HepG2 (cell line): ENCODE results near the gene LCE3C. TPM values are rescaled to one million over a fixed set of nuclear protein-coding genes. Genes with fewer than 3 reads are reported as not detected.

Experiments used
- ATAC-seq: fragments of 200-7000 bp; cut with Tn5 transposase; 3 replicates; pipeline ENCODE4 v1.9.1; 2020; ENCODE audit warnings: mild to moderate bottlenecking, moderate library complexity
- Bru-seq: library from RNA; stranded (reverse); fragments of 400-500 nt; gene quantifications from one replicate; lab custom pipeline; 2021; lab: Mats Ljungman, UMichigan
- BruChase-seq, 2 experiments: library from RNA; stranded (reverse); fragments of 400-500 nt; gene quantifications; one replicate each; lab custom pipeline; 2021; lab: Mats Ljungman, UMichigan
- BruUV-seq: library from RNA; stranded (reverse); fragments of 400-500 nt; replicated peaks from 2 replicates; lab custom pipeline; 2021; lab: Mats Ljungman, UMichigan
- CTCF ChIA-PET: fragments of 300-600 bp; formaldehyde crosslinking; extraction: SDS; loops from one replicate; lab custom pipeline; 2021; ENCODE audit warnings: low total read pairs, inconsistent platforms, low intra/inter-chr PET ratio; lab: Yijun Ruan, JAX
- POLR2A ChIA-PET: fragments of 350-600 bp; sonication (Branson Sonifier 250); formaldehyde crosslinking; loops from one replicate; lab custom pipeline; 2020; ENCODE audit warnings: antibody characterized with exemption, inconsistent platforms; lab: Yijun Ruan, JAX
- DNase-seq: peaks from one replicate; pipeline ENCODE4 v3.0.0-alpha.2; 2015; ENCODE audit warnings: low spot score
- FAIRE-seq: peaks from 3 replicates; lab custom pipeline; 2011; peaks lifted over from hg19 to GRCh38; lab: Jason Lieb, UNC
- H2AFZ ChIP-seq: one replicate; pipeline ENCODE4 v1.6.1; 2011; ENCODE audit warnings: low read length, inconsistent platforms
- H3K27ac ChIP-seq: fragments of 300-600 bp; 3 replicates; pipeline ENCODE4 v1.8.0; 2011; ENCODE audit warnings: mixed run types, mild to moderate bottlenecking, mixed read lengths, low read length, inconsistent platforms; ENCODE audit not compliant: insufficient read depth; ENCODE audit errors: extremely low read length
- H3K27me3 ChIP-seq, 2 experiments: fragments of 200-600 bp in 1 of 2; 2 replicates in 1 of 2; 3 replicates in 1 of 2; pipeline versions ENCODE4 v1.6.0 to v1.8.0; 2011; ENCODE audit warnings: low read length in 2 of 2, mild to moderate bottlenecking in 2 of 2, moderate library complexity in 2 of 2, inconsistent platforms in 1 of 2; ENCODE audit not compliant: insufficient read depth in 2 of 2, control insufficient read depth in 1 of 2
- H3K36me3 ChIP-seq, 2 experiments: fragments of 200-600 bp in 1 of 2; replicated peaks in 1 of 2; 2 replicates in 1 of 2; 3 replicates in 1 of 2; pipeline versions ENCODE4 v1.5.1 to v1.8.0; 2011; ENCODE audit warnings: low read length in 2 of 2, inconsistent platforms in 1 of 2; ENCODE audit not compliant: insufficient read depth in 2 of 2, control insufficient read depth in 1 of 2
- H3K4me1 ChIP-seq: 2 replicates; pipeline ENCODE4 v1.5.1; 2012; ENCODE audit warnings: low read length, inconsistent platforms; ENCODE audit not compliant: insufficient read depth
- H3K4me2 ChIP-seq: 2 replicates; pipeline ENCODE4 v1.6.0; 2011; ENCODE audit warnings: low read depth, low read length, inconsistent platforms
- H3K4me3 ChIP-seq, 3 experiments: fragments of 200-600 bp in 1 of 3; sonication (generic), shearing (Covaris generic) in 1 of 3; replicated peaks in 1 of 3; 2 replicates each; pipeline ENCODE4 v1.5.1; 2011 to 2016; ENCODE audit warnings: low read length in 3 of 3, inconsistent platforms in 2 of 3, low read depth in 2 of 3, mild to moderate bottlenecking in 2 of 3, control low read depth in 1 of 3, mixed read lengths in 1 of 3; ENCODE audit not compliant: insufficient read depth in 1 of 3
- H3K79me2 ChIP-seq: one replicate; pipeline ENCODE4 v1.6.1; 2011; ENCODE audit warnings: low read length, inconsistent platforms; ENCODE audit not compliant: insufficient read depth
- H3K9ac ChIP-seq: 2 replicates; pipeline ENCODE4 v1.6.0; 2011; ENCODE audit warnings: mild to moderate bottlenecking, low read depth, low read length, inconsistent platforms; ENCODE audit not compliant: insufficient read depth
- H3K9me3 ChIP-seq: 2 replicates; pipeline ENCODE4 v1.5.1; 2012; ENCODE audit warnings: mild to moderate bottlenecking, low read length
- H4K20me1 ChIP-seq: 2 replicates; pipeline ENCODE4 v1.6.0; 2011; ENCODE audit warnings: inconsistent platforms, mild to moderate bottlenecking, low read length, moderate library complexity; ENCODE audit not compliant: insufficient read depth
- ATF1 ChIP-seq: IDR thresholded peaks from 2 replicates; pipeline ENCODE4 v1.6.1; 2016; ENCODE audit warnings: mild to moderate bottlenecking, control low read depth
- FOXC1 ChIP-seq: sonication (generic); formaldehyde crosslinking; IDR thresholded peaks from 2 replicates; pipeline ENCODE4 v1.8.0; 2022; ENCODE audit warnings: mild to moderate bottlenecking, missing genetic modification reagents, borderline replicate concordance
- GATA4 ChIP-seq: sonication (generic); IDR thresholded peaks from 2 replicates; pipeline ENCODE4 v1.6.1; 2016; ENCODE audit warnings: antibody characterized with exemption, low read depth, borderline replicate concordance
- KAT2B ChIP-seq: fragments of 150-350 bp; IDR thresholded peaks from 2 replicates; pipeline ENCODE4 v1.6.1; 2014; ENCODE audit warnings: low read depth, low read length, borderline replicate concordance
- KLF16 ChIP-seq, 2 experiments: sonication (generic) in 1 of 2; formaldehyde crosslinking in 1 of 2; IDR thresholded peaks; 2 replicates each; pipeline versions ENCODE4 v1.6.1 to v1.8.0; 2016 to 2023; ENCODE audit warnings: missing genetic modification reagents in 2 of 2, missing compliant biosample characterization in 1 of 2
- MIER3 ChIP-seq: IDR thresholded peaks from 2 replicates; pipeline ENCODE4 v1.6.1; 2016; ENCODE audit warnings: missing compliant biosample characterization, borderline replicate concordance
- RAD51 ChIP-seq: fragments of 450-650 bp; IDR thresholded peaks from 2 replicates; pipeline ENCODE4 v1.6.1; 2016; ENCODE audit warnings: borderline replicate concordance
- SUZ12 ChIP-seq: fragments of 150-350 bp; IDR thresholded peaks from 2 replicates; pipeline ENCODE4 v1.6.1; 2014; ENCODE audit warnings: low read depth, low read length
- ZNF142 ChIP-seq: sonication (generic); formaldehyde crosslinking; IDR thresholded peaks from 2 replicates; pipeline ENCODE4 v1.4.0; 2020; ENCODE audit warnings: missing genetic modification reagents
- ZNF24 ChIP-seq: fragments of 450-650 bp; IDR thresholded peaks from 2 replicates; pipeline ENCODE4 v1.6.1; 2017; ENCODE audit warnings: antibody characterized with exemption, mild to moderate bottlenecking
- ZNF562 ChIP-seq: sonication (generic); formaldehyde crosslinking; IDR thresholded peaks from 2 replicates; pipeline ENCODE4 v1.8.0; 2022; ENCODE audit warnings: missing genetic modification reagents, borderline replicate concordance
- ZNF616 ChIP-seq: sonication (generic); formaldehyde crosslinking; IDR thresholded peaks from 2 replicates; pipeline ENCODE4 v1.5.0; 2020; ENCODE audit warnings: low read depth, mild to moderate bottlenecking, missing genetic modification reagents
- ZNF775 ChIP-seq: sonication (generic); formaldehyde crosslinking; IDR thresholded peaks from 2 replicates; pipeline ENCODE4 v1.4.0; 2020; ENCODE audit warnings: missing genetic modification reagents, mild to moderate bottlenecking, moderate library complexity, borderline replicate concordance
- ZNF788 ChIP-seq: sonication (generic); formaldehyde crosslinking; IDR thresholded peaks from 2 replicates; pipeline ENCODE4 v1.5.0; 2020; ENCODE audit warnings: mild to moderate bottlenecking, missing genetic modification reagents, borderline replicate concordance
- ZSCAN31 ChIP-seq: sonication (generic); formaldehyde crosslinking; IDR thresholded peaks from 2 replicates; pipeline ENCODE4 v1.5.0; 2020; ENCODE audit warnings: low read depth, mild to moderate bottlenecking, missing genetic modification reagents
- WGBS: methylation state at CpG from one replicate; pipeline ENCODE4 v1.1.6; 2017; ENCODE audit warnings: low lambda C conversion rate; 5-methylcytosine and 5-hydroxymethylcytosine counted together
- in situ Hi-C: cut with HindIII; loops from 2 replicates; pipeline ENCODE4 v1.10.0; 2017; ENCODE audit warnings: low pct_unique_long_range_greater_than_20kb; ENCODE audit not compliant: extremely low pct_ligation_motif_present
- intact Hi-C: fragments of 100-400 bp; cut with micrococcal nuclease; formaldehyde crosslinking; loops from one replicate; pipeline ENCODE4 v1.10.0; 2022; ENCODE audit not compliant: unreplicated experiment
- long read RNA-seq, 2 experiments: library from RNA in 1 of 2; library from polyadenylated mRNA in 1 of 2; stranded (forward) in 1 of 2; unstranded in 1 of 2; transcript quantifications; one replicate each; pipeline ENCODE4 v2.0.0, GENCODE V29; 2019 to 2022
- polyA minus RNA-seq, 3 experiments: library from RNA; depleted of rRNA, polyadenylated mRNA; stranded (reverse); fragments of >200 nt; gene quantifications; 2 replicates each; pipeline ENCODE4 v1.2.3, GENCODE V29; 2011; ENCODE audit warnings: low replicate concordance in 1 of 3
- polyA plus RNA-seq, 8 experiments: library from polyadenylated mRNA; depleted of rRNA in 3 of 8; stranded (reverse) in 7 of 8; unstranded in 1 of 8; fragments of >200 nt; fragmentation: Illumina TruSeq in 4 of 8; extraction: Trizol in 4 of 8; gene quantifications; 2 replicates each; pipeline versions ENCODE4 v1.2.1 to v1.2.3, GENCODE V29; 2011 to 2016; ENCODE audit warnings: low read depth in 4 of 8, missing spikeins in 1 of 8, mixed read lengths in 1 of 8; ENCODE audit not compliant: insufficient read depth in 1 of 8
- total RNA-seq, 5 experiments: library from RNA; depleted of rRNA; stranded (reverse); fragments of >200 nt; fragmentation: Illumina TruSeq; extraction: Trizol; gene quantifications; 2 replicates each; pipeline ENCODE4 v1.2.3, GENCODE V29; 2016; ENCODE audit warnings: low read depth in 1 of 5

LCE3C gene
- not detected in 2 replicates for total RNA-seq (2016; rRNA removed; fragmentation: Illumina TruSeq; extraction: Trizol)
- not detected in 2 replicates for total RNA-seq (2016; cell fraction: cytosol; rRNA removed; fragmentation: Illumina TruSeq; extraction: Trizol; ENCODE audit: low read depth)
- not detected in 2 replicates for total RNA-seq (2016; cell fraction: insoluble cytoplasmic fraction; rRNA removed; fragmentation: Illumina TruSeq; extraction: Trizol)
- not detected in 2 replicates for total RNA-seq (2016; cell fraction: membrane; rRNA removed; fragmentation: Illumina TruSeq; extraction: Trizol)
- total RNA-seq (2016; cell fraction: nucleus; rRNA removed; fragmentation: Illumina TruSeq; extraction: Trizol) = not detected in 2 replicates
- polyA plus RNA-seq (2011; rRNA removed) = not detected in 2 replicates
- polyA plus RNA-seq (2011; cell fraction: cytosol; rRNA removed) = not detected in 2 replicates
- polyA plus RNA-seq (2011; cell fraction: nucleus; rRNA removed) = not detected in 2 replicates
- polyA plus RNA-seq (2012) = not detected in 2 replicates
- not detected in 2 replicates for polyA plus RNA-seq (2016; cell fraction: cytosol; fragmentation: Illumina TruSeq; extraction: Trizol; ENCODE audit: low read depth)
- polyA plus RNA-seq (2016; cell fraction: insoluble cytoplasmic fraction; fragmentation: Illumina TruSeq; extraction: Trizol; ENCODE audit: low read depth) = not detected in 2 replicates
- not detected in 2 replicates for polyA plus RNA-seq (2016; cell fraction: membrane; fragmentation: Illumina TruSeq; extraction: Trizol; ENCODE audit: low read depth)
- polyA plus RNA-seq (2016; cell fraction: nucleus; fragmentation: Illumina TruSeq; extraction: Trizol; ENCODE audit: insufficient read depth, low read depth) = not detected in 2 replicates
- not detected in 2 replicates for polyA minus RNA-seq (2011; rRNA and poly(A)+ RNA removed; ENCODE audit: low replicate concordance)
- not detected in 2 replicates for polyA minus RNA-seq (2011; cell fraction: cytosol; rRNA and poly(A)+ RNA removed)
- not detected in 2 replicates for polyA minus RNA-seq (2011; cell fraction: nucleus; rRNA and poly(A)+ RNA removed)
- not detected for Bru-seq, nascent RNA
- not detected for BruChase-seq, experiment 1, labeled RNA remaining after a 6-hour chase
- not detected for BruChase-seq, experiment 2, labeled RNA remaining after a 2-hour chase
- long read RNA-seq, experiment 1 = 0 reads
- long read RNA-seq, experiment 2 = 0 reads

- Histone ChIP-seq H3K27me3 (no peaks in the 10 kb centered on the region), H3K4me2 (no peak within 1 kb of the TSS), H4K20me1 (no peaks in the 10 kb centered on the region), H3K27ac (no peak within 1 kb of the TSS), H3K4me3 (no peak within 1 kb of the TSS), H3K36me3 (no peaks in the 10 kb centered on the region), H3K79me2 (no peaks in the 10 kb centered on the region), H3K9ac (no peak within 1 kb of the TSS), H3K4me1 (0 out of 2 replicates have a peak, but pooled peaks cover 5% of the 10 kb centered on the region), H2AFZ (no peak within 1 kb of the TSS), H3K9me3 (no peaks in the 10 kb centered on the region)
- FAIRE-seq (no peak), ATAC-seq (no peak), DNase-seq (no peak)
- 0% methylated on average over 3 of the region's 4 CpGs for whole genome bisulfite sequencing
- BruUV-seq = no TSS peak
- intact Hi-C loops (no loop called here), in situ Hi-C loops (no loop called here)
- POLR2A ChIA-PET = no interaction called here
- CTCF ChIA-PET = no interaction called here
- TF ChIP-seq KAT2B (no peak), ZNF562 (no peak), SUZ12 (no peak), RAD51 (no peak), ZNF616 (CRISPR knock-in tag) (no peak), GATA4 (no peak), ZNF775 (CRISPR knock-in tag) (no peak), MIER3 (CRISPR knock-in tag) (no peak), ZNF788 (CRISPR knock-in tag) (no peak), ZSCAN31 (CRISPR knock-in tag) (no peak), KLF16 (CRISPR knock-in tag; IDR thresholded peaks at IDR 0.05) (no peak), ZNF24 (no peak), FOXC1 (CRISPR knock-in tag) (no peak), ATF1 (CRISPR knock-in tag) (no peak), ZNF142 (CRISPR knock-in tag) (no peak)
These were observed at the start of gene LCE3C for GRCh38 chr1:152599934-152600333. Gene LCE3C, plus strand, starts transcription at chr1:152600234. Its CDS starts 498 bp downstream, at chr1:152600732.
